GM12878 (cell line): ENCODE results near the gene ANTXR1. TPM values are rescaled to one million over a fixed set of nuclear protein-coding genes. Genes with fewer than 3 reads are reported as not detected.

Experiments
- ATAC-seq: fragments of 200-7000 bp; cut with Tn5 transposase; 3 replicates; pipeline ENCODE4 v1.9.1; 2020; ENCODE audit warnings: mild to moderate bottlenecking, moderate library complexity
- BruUV-seq: library from RNA; stranded (reverse); fragments of 400-500 nt; replicated peaks from 2 replicates; lab custom pipeline; 2021; lab: Mats Ljungman, UMichigan
- CTCF ChIA-PET: fragments of 300-600 bp; sonication (Branson Sonifier 250); formaldehyde crosslinking; extraction: SDS; loops from one replicate; lab custom pipeline; 2021; ENCODE audit warnings: inconsistent platforms; lab: Yijun Ruan, JAX
- POLR2A ChIA-PET: fragments of 350-600 bp; formaldehyde crosslinking; extraction: SDS; loops from one replicate; lab custom pipeline; 2021; ENCODE audit warnings: inconsistent platforms; lab: Charles Lee
- RAD21 ChIA-PET: fragments of 300-600 bp; sonication (Branson Sonifier 250); formaldehyde crosslinking; loops from one replicate; lab custom pipeline; 2023; ENCODE audit warnings: antibody characterized with exemption; ENCODE audit not compliant: unreplicated experiment; lab: Charles Lee
- SMC1A ChIA-PET: fragments of 300-600 bp; sonication (Branson Sonifier 250); formaldehyde crosslinking; loops from one replicate; lab custom pipeline; 2023; ENCODE audit not compliant: unreplicated experiment, uncharacterized antibody; lab: Charles Lee
- DNase-seq: peaks from one replicate; pipeline ENCODE4 v3.0.0-alpha.2; 2011; ENCODE audit warnings: low read depth, low spot score
- FAIRE-seq: peaks from 3 replicates; lab custom pipeline; 2011; peaks lifted over from hg19 to GRCh38; lab: Jason Lieb, UNC
- H2AFZ ChIP-seq: 2 replicates; pipeline ENCODE4 v1.6.0; 2011; ENCODE audit warnings: low read depth, low read length, control low read depth; ENCODE audit not compliant: control insufficient read depth
- H3K27ac ChIP-seq: 2 replicates; pipeline ENCODE4 v1.5.1; 2011; ENCODE audit warnings: control low read depth; ENCODE audit not compliant: control insufficient read depth, insufficient read depth
- H3K27me3 ChIP-seq, 2 experiments: replicated peaks in 1 of 2; 2 replicates each; pipeline versions ENCODE4 v1.6.0 to v1.6.1; 2011; ENCODE audit warnings: low read length in 1 of 2; ENCODE audit not compliant: control insufficient read depth in 2 of 2, insufficient read depth in 2 of 2
- H3K36me3 ChIP-seq, 2 experiments: 2 replicates each; pipeline ENCODE4 v1.5.1; 2011; ENCODE audit warnings: low read length in 1 of 2; ENCODE audit not compliant: control insufficient read depth in 2 of 2, insufficient read depth in 2 of 2
- H3K4me1 ChIP-seq: 2 replicates; pipeline ENCODE4 v1.6.1; 2011; ENCODE audit warnings: mild to moderate bottlenecking, low read length, moderate library complexity, mixed read lengths; ENCODE audit not compliant: control insufficient read depth, insufficient read depth
- H3K4me2 ChIP-seq: 2 replicates; pipeline ENCODE4 v1.6.0; 2011; ENCODE audit warnings: control low read depth; ENCODE audit not compliant: control insufficient read depth, insufficient read depth
- H3K4me3 ChIP-seq: fragments of 200-600 bp; sonication (generic); 2 replicates; pipeline ENCODE4 v1.5.1; 2016
- H3K79me2 ChIP-seq: 2 replicates; pipeline ENCODE4 v1.6.0; 2011; ENCODE audit warnings: low read length; ENCODE audit not compliant: control insufficient read depth, insufficient read depth
- H3K9ac ChIP-seq: 2 replicates; pipeline ENCODE4 v1.8.0; 2011; ENCODE audit warnings: low read length, control low read depth, mixed read lengths; ENCODE audit not compliant: control insufficient read depth, insufficient read depth
- H3K9me3 ChIP-seq: replicated peaks from 3 replicates; pipeline ENCODE4 v1.5.1; 2011; ENCODE audit warnings: mild to moderate bottlenecking, low read length; ENCODE audit not compliant: control insufficient read depth, insufficient read depth
- H4K20me1 ChIP-seq: 2 replicates; pipeline ENCODE4 v1.6.0; 2011; ENCODE audit not compliant: control insufficient read depth, insufficient read depth
- ATF7 ChIP-seq: fragments of 450-650 bp; IDR thresholded peaks from 2 replicates; pipeline ENCODE4 v1.6.1; 2016; ENCODE audit warnings: low read depth, mild to moderate bottlenecking
- BACH1 ChIP-seq: fragments of 450-650 bp; IDR thresholded peaks from 2 replicates; pipeline ENCODE4 v1.6.1; 2017; ENCODE audit warnings: mild to moderate bottlenecking, borderline replicate concordance
- BMI1 ChIP-seq: fragments of 450-650 bp; IDR thresholded peaks from 2 replicates; pipeline ENCODE4 v1.6.1; 2016; ENCODE audit warnings: mild to moderate bottlenecking, moderate library complexity, borderline replicate concordance
- CBFB ChIP-seq: IDR thresholded peaks from 2 replicates; pipeline ENCODE4 v1.6.1; 2016; ENCODE audit warnings: antibody characterized with exemption, low read depth
- KAT2A ChIP-seq: conservative IDR thresholded peaks from 2 replicates; pipeline ENCODE4 v1.6.1; 2011; ENCODE audit warnings: low read depth, low read length; ENCODE audit not compliant: control insufficient read depth
- KLF5 ChIP-seq: fragments of 450-650 bp; IDR thresholded peaks from 2 replicates; pipeline ENCODE4 v1.6.1; 2014; ENCODE audit warnings: mild to moderate bottlenecking; ENCODE audit not compliant: partially characterized antibody
- NR2C2 ChIP-seq: IDR thresholded peaks from 2 replicates; pipeline ENCODE4 v1.6.1; 2011; ENCODE audit warnings: borderline replicate concordance, low read depth; ENCODE audit not compliant: control insufficient read depth, insufficient read length
- NRF1 ChIP-seq: conservative IDR thresholded peaks from 2 replicates; pipeline ENCODE4 v1.6.1; 2011; ENCODE audit warnings: mild to moderate bottlenecking, low read depth, low read length, improper control_type of control experiment
- POLR2AphosphoS5 ChIP-seq: IDR thresholded peaks from 2 replicates; pipeline ENCODE4 v1.6.1; 2011; ENCODE audit warnings: mild to moderate bottlenecking, low read length, inconsistent platforms
- SMAD5 ChIP-seq: IDR thresholded peaks from 2 replicates; pipeline ENCODE4 v1.6.1; 2016; ENCODE audit warnings: antibody characterized with exemption, low read depth
- SREBF1 ChIP-seq: IDR thresholded peaks from 2 replicates; pipeline ENCODE4 v1.6.1; 2012; ENCODE audit warnings: mild to moderate bottlenecking, low read length
- SREBF2 ChIP-seq: IDR thresholded peaks from 2 replicates; pipeline ENCODE4 v1.6.1; 2012; ENCODE audit warnings: mild to moderate bottlenecking, low read length
- STAT1 ChIP-seq: fragments of 450-650 bp; conservative IDR thresholded peaks from 2 replicates; pipeline ENCODE4 v1.6.1; 2014; ENCODE audit warnings: antibody characterized with exemption, mild to moderate bottlenecking
- WRNIP1 ChIP-seq: IDR thresholded peaks from 2 replicates; pipeline ENCODE4 v1.6.1; 2011; ENCODE audit warnings: low read depth, low read length, improper control_type of control experiment, borderline replicate concordance
- in situ Hi-C: fragments of 300-500 bp; cut with MboI; formaldehyde crosslinking; loops from 9 replicates; pipeline ENCODE4 v1.14.3; 2018; ENCODE audit warnings: mixed read lengths
- intact Hi-C: fragments of 100-400 bp; cut with micrococcal nuclease; formaldehyde crosslinking; loops from one replicate; pipeline ENCODE4 v1.14.2; 2022; ENCODE audit not compliant: unreplicated experiment
- polyA plus RNA-seq, 11 experiments: library from polyadenylated mRNA; depleted of rRNA in 4 of 11; unstranded in 6 of 11; stranded (reverse) in 5 of 11; fragments of >200 nt; fragmentation: Nextera tagmentation in 4 of 11; fragmentation: Illumina TruSeq in 1 of 11; extraction: Ambion mirVana in 4 of 11; extraction: Trizol in 1 of 11; gene quantifications; 1 replicate in 1 of 11; 2 replicates in 10 of 11; pipeline versions ENCODE4 v1.2.1 to v1.2.3, GENCODE V29; 2011 to 2016; ENCODE audit warnings: inconsistent platforms in 2 of 11, missing spikeins in 2 of 11, low read depth in 1 of 11
- total RNA-seq, 4 experiments: library from RNA; depleted of rRNA in 3 of 4; stranded (reverse); fragments of >200 nt in 3 of 4; fragmentation: Illumina TruSeq in 1 of 4; extraction: Trizol in 1 of 4; gene quantifications; 2 replicates each; pipeline versions ENCODE4 v1.2.1 to v1.2.3, GENCODE V29; 2013 to 2021
- TF ChIP-seq, protein P1 (sequence below): IDR thresholded peaks from 2 replicates; pipeline ENCODE4 v1.6.1; 2012; ENCODE audit warnings: improper control_type of control experiment, low read depth, low read length; ENCODE audit not compliant: insufficient replicate concordance
- TF ChIP-seq, protein P2 (sequence below): fragments of 450-650 bp; conservative IDR thresholded peaks from 2 replicates; pipeline ENCODE4 v1.6.1; 2017; ENCODE audit warnings: mild to moderate bottlenecking, moderate library complexity
- TF ChIP-seq, protein P3 (sequence below): IDR thresholded peaks from 2 replicates; pipeline ENCODE4 v1.6.1; 2012; ENCODE audit warnings: low read length, inconsistent platforms

ANTXR1 gene
- total and polyA plus RNA-seq, 10 of the 15 experiments (the other 5 are each of a cell fraction or from before 2014, with no cell fraction given) = 0.09 to 0.26 TPM; not detected in 8

DNA sequence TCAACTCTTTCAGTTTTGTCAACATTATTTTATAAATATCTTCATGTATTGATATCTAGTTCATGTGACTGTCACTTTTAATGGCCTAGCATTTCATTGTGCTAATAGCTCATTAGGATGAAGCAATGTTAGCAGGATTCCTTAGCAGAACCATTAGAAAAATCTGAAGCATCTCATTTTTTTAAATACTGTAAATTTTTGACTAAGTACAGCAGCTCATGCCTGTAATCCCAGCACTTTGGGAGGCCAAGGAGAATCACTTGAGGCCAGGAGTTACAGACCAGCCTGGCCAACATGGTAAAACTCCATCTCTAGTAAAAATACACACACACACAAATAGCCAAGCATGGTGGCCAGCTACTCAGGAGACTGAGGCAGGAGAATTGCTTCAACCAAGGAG, 15.6 kb upstream of the ANTXR1 start (continued):
- TF ChIP-seq, protein P1, sequence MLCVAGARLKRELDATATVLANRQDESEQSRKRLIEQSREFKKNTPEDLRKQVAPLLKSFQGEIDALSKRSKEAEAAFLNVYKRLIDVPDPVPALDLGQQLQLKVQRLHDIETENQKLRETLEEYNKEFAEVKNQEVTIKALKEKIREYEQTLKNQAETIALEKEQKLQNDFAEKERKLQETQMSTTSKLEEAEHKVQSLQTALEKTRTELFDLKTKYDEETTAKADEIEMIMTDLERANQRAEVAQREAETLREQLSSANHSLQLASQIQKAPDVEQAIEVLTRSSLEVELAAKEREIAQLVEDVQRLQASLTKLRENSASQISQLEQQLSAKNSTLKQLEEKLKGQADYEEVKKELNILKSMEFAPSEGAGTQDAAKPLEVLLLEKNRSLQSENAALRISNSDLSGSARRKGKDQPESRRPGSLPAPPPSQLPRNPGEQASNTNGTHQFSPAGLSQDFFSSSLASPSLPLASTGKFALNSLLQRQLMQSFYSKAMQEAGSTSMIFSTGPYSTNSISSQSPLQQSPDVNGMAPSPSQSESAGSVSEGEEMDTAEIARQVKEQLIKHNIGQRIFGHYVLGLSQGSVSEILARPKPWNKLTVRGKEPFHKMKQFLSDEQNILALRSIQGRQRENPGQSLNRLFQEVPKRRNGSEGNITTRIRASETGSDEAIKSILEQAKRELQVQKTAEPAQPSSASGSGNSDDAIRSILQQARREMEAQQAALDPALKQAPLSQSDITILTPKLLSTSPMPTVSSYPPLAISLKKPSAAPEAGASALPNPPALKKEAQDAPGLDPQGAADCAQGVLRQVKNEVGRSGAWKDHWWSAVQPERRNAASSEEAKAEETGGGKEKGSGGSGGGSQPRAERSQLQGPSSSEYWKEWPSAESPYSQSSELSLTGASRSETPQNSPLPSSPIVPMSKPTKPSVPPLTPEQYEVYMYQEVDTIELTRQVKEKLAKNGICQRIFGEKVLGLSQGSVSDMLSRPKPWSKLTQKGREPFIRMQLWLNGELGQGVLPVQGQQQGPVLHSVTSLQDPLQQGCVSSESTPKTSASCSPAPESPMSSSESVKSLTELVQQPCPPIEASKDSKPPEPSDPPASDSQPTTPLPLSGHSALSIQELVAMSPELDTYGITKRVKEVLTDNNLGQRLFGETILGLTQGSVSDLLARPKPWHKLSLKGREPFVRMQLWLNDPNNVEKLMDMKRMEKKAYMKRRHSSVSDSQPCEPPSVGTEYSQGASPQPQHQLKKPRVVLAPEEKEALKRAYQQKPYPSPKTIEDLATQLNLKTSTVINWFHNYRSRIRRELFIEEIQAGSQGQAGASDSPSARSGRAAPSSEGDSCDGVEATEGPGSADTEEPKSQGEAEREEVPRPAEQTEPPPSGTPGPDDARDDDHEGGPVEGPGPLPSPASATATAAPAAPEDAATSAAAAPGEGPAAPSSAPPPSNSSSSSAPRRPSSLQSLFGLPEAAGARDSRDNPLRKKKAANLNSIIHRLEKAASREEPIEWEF = no peak
- TF ChIP-seq SREBF2 (no peak), SMAD5 (no peak), BACH1 (no peak), POLR2AphosphoS5 (no peak), CBFB (no peak)

DNA sequence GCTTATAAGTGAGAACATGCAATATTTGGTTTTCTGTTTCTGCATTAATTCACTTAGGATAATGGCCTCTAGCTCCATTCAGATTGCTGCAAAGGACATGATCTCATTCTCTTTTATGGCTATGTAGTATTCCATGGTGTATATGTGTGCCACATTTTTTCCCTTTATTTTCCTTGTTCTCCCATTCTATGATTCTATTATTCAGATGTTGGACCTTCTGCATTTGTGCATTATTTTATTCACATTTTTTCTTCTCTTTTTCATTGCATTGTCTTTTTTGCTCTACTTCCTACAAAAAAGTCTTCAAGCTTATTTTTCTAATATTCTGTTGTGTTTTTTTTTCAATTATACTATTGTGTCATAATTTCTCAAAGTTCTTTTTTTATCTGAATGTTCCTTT, 11.1 kb upstream of the ANTXR1 start:
- Histone ChIP-seq H3K36me3 (no peaks in the 10 kb centered on the region), H3K9ac (no peak overlapping the region), H3K4me2 (no peak overlapping the region), H3K27ac (no peak overlapping the region), H3K9me3 (no peaks in the 10 kb centered on the region), H4K20me1 (no peaks in the 10 kb centered on the region), H3K4me1 (no peaks in the 10 kb centered on the region), H2AFZ (no peak overlapping the region), H3K27me3 (no peaks in the 10 kb centered on the region; a peak in 1 of 4 replicates), H3K4me3 (no peak overlapping the region), H3K79me2 (no peaks in the 10 kb centered on the region)
- FAIRE-seq (no peak), DNase-seq (no peak), ATAC-seq (no peak)
- CTCF ChIA-PET = interaction anchor here (1.5 kb wide), 1 partner anchor 9 kb away, joined by 4 read pairs; no protein-coding TSS in a partner anchor
- RAD21 ChIA-PET = no interaction called here
- POLR2A ChIA-PET = no interaction called here
- SMC1A ChIA-PET = interaction anchor here (1.1 kb wide), 1 partner anchor 138 kb away, joined by 3 read pairs; no protein-coding TSS in a partner anchor
- in situ Hi-C loops = loop anchor here (25.0 kb wide), 1 partner anchor 710 kb away; no protein-coding TSS in a partner anchor
- intact Hi-C loops = no loop called here
- no TSS peak for BruUV-seq
- no peak for TF ChIP-seq KAT2A
- TF ChIP-seq, protein P2, sequence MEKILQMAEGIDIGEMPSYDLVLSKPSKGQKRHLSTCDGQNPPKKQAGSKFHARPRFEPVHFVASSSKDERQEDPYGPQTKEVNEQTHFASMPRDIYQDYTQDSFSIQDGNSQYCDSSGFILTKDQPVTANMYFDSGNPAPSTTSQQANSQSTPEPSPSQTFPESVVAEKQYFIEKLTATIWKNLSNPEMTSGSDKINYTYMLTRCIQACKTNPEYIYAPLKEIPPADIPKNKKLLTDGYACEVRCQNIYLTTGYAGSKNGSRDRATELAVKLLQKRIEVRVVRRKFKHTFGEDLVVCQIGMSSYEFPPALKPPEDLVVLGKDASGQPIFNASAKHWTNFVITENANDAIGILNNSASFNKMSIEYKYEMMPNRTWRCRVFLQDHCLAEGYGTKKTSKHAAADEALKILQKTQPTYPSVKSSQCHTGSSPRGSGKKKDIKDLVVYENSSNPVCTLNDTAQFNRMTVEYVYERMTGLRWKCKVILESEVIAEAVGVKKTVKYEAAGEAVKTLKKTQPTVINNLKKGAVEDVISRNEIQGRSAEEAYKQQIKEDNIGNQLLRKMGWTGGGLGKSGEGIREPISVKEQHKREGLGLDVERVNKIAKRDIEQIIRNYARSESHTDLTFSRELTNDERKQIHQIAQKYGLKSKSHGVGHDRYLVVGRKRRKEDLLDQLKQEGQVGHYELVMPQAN = no peak
- no peak for TF ChIP-seq CBFB
- TF ChIP-seq SREBF1 = no peak
- TF ChIP-seq, protein P3, sequence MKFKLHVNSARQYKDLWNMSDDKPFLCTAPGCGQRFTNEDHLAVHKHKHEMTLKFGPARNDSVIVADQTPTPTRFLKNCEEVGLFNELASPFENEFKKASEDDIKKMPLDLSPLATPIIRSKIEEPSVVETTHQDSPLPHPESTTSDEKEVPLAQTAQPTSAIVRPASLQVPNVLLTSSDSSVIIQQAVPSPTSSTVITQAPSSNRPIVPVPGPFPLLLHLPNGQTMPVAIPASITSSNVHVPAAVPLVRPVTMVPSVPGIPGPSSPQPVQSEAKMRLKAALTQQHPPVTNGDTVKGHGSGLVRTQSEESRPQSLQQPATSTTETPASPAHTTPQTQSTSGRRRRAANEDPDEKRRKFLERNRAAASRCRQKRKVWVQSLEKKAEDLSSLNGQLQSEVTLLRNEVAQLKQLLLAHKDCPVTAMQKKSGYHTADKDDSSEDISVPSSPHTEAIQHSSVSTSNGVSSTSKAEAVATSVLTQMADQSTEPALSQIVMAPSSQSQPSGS = no peak
- no peak for TF ChIP-seq BMI1
- no peak for TF ChIP-seq KLF5
- no peak for TF ChIP-seq STAT1
- TF ChIP-seq NRF1 = no peak
- TF ChIP-seq NR2C2 = no peak
- TF ChIP-seq ATF7 = no peak
- no peak for TF ChIP-seq WRNIP1
